GM21529 (cell line): ENCODE measurements around the gene JMJD1C.

ENCODE experiments used
- ATAC-seq: cut with Tn5 transposase; IDR thresholded peaks from one replicate; pipeline ENCODE4 v1.9.1; 2021; ENCODE audit not compliant: unreplicated experiment

The JMJD1C gene

DNA sequence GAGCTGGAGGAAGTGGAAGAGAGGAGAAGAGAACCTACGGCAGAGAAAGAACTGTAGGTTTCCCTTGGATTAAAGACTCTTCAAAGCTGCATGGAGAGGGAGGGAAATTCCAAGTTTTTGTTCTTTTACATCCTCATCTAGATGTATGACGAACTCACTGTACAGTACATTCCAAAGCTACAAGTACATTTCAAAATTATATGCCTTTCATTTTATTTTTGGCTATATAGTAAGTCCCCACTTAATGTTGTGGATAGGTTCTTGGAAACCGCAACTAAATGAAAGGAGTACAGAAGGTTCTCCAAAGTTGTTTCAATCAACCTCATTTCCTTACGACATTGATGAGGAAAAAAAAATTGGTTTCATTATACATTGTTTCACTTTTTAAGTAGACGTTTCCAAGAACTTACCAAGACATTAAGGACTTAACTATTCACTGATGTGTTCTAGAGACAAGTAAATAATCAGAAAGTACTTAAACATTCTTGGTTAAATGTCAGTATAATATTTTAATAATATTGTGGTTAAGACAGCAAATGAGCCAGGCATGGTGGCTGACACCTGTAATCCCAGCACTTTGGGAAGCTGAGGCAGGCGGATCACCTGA is 16.1 kb upstream of the JMJD1C start:
- no peak for ATAC-seq

GRCh38 chr10:63480237-63480636 is 14.5 kb upstream of the JMJD1C start:
- ATAC-seq, result no peak

- ATAC-seq, result no peak
Measured at GRCh38 chr10:63478564-63478963, 12.8 kb upstream of the JMJD1C start.

- ATAC-seq, result no peak
Measured at GRCh38 chr10:63477927-63478326, 12.2 kb upstream of the JMJD1C start.

DNA sequence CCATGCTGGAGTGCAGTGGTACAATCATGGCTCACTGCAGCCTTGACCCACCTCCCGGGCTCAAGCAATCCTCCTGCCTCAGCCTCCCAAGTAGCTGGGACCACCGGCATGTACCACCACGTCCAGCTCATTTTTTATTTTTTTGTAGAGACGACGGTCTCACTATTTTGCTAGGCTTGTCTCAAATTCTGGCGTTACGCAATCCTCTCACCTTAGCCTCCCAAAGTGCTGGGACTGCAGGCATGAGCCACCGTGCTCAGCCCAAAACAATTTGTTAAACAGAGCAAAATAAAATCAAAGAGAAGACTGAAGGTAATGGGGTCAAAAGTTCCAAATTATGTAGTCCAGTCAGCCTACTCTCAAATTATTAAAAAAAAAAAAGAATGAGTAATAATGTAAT is 8.7 kb upstream of the JMJD1C start:
- no peak for ATAC-seq

DNA sequence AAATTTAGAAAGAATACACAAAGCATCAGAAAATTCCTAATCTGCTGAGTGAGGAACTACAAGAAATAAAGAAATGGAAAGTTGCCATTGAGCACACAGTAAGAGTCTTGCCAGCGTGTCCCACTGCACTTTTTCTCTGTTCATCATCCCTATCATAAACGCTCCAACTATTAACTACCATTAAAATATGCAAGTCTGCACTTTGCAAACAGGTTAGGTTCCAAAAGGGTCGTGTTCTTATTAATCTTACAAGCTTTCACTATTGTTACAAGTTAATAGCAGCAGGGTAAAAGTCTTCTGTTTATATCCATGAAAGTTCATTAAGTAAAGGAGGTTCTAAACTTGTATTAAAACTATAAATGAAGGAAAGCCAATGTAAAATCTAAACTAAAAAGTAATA is 5.2 kb upstream of the JMJD1C start:
- ATAC-seq, result no peak

DNA sequence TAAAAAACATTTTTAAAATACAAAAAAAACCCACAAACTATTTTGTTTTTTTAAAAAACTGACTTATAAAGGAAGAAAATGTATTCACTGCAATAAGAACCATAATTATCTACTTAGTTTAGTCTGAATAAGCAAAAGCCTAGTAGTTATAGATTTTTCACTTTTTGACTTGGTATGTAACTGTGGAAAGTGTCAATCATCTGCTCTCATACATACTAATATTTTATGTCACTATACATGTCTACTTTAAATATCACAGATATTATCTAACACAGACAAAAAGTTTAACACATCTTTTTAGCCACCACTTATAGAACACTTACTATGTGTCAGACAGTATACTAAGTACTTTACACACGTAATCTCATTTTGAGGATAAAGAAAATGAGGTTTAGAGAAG is 3.2 kb upstream of the JMJD1C start:
- ATAC-seq, result no peak

DNA sequence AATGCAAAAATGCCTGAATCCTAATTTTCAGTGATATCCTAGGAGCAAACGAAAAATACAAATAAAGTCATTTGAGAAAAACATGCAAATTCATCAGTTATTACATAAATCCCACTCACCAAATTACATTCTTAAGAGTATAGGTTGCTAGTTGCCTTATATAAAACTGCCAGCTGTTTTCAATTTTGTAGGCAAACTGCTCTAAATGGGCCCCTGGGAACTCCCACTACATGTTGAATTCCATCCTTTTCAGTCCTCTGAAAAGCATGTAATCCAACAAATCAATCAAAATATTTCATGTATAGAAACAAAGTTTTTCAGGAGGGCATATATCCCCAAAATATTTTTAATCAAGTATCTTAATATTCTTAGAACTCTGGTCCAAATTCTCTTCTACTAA is 2.1 kb upstream of the JMJD1C start:
- ATAC-seq, result no peak

GRCh38 chr10:63466144-63466935 is 563 bp upstream of the JMJD1C start:
- ATAC-seq, result peak; percentile 28

GRCh38 chr10:63464402-63465292 is 1.1 kb downstream of the JMJD1C start:
- ATAC-seq, result peak; percentile 43

DNA sequence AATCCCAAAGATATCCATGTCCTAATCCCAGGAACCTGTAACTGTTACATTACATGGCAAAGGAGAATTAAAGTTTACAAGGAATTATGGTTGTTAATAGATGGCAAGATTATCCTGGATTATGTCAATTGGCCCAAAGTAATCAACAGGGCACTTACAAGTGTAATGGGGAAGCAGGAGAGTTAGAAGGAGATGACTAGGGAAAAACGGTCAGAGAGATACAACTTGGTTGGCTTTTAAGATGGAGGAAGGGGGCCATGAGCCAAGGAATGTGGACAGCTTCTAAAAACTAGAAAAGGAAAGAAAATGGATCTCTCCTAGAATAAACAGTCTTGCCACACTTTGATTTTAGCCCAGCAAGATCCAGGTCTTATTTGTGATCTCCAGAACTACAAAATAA is 3.3 kb downstream of the JMJD1C start:
- no peak for ATAC-seq

GRCh38 chr10:63458177-63458576 is 7.6 kb downstream of the JMJD1C start:
- ATAC-seq, result no peak

DNA sequence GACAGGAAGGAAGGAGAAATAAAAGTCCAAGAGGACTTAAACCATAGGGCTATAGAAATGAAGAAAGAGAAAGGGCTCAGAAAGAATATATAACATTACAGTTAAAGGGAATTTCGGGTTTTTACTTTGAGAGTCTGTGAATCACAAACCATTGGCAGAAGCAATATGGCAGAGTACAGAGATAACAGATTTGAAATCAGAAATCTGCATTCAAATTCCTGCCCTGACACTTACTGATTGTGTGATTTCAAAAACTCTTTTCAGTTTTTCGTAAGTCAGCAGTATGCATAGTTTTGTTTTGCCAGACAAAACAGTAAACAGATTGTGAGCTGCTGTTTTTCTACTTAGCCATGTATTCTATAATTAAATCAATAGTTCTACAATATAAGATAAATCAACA is 8.2 kb downstream of the JMJD1C start:
- ATAC-seq, result no peak

DNA sequence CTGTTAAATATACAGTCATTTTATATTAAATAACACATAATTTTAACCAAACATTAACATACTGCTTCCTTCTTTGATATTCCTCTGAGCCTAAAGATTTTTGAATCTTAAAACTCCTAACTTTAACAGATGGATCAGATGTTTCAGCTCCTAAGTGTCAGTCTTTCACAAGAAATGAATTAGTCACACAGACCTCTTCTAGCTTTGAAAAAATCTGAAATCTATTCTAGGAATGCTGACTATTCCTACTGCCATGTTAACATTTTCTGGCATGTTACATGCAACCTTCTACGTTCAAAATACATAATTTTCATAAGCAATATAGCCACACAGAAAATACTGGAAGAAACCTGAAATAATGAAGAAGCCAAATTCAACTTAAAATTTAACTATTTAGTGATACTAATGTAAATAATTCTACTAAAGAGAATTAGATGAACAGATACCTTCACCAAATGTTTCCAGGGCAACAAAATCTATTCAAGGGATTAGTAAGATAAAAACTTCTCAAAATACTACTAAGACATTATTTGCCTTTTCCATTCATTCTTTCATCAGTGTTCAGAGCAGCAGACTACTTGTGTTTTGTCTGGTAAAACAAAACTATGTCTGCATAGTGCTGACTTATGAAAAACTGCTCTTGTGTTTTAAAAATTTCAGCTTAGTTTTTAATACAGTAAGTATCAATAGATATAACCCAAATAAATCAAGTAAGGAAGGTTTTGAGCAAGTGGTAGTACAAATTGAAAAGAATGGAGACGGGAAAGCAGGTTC is 9.2 kb downstream of the JMJD1C start:
- no peak for ATAC-seq

- no peak for ATAC-seq
Measured at GRCh38 chr10:63455507-63455906, 10.3 kb downstream of the JMJD1C start.

DNA sequence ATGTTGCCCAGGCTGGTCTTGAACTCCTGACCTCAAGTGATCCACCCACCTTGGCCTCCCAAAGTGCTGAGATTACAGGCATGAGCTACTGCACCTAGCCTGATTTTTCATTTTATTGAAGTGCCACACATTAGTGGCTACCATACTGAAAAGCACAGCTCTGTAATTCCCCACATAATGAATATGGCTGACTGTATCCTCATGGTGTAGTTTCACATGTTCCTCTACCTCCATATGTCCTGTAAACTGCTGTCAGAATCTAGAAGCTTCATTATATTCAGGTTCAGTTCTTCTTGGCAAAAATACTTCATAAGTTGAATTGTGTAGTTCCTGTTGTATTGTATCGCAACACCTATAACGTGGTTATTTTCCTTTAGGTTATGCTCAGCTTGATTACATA is 11.1 kb downstream of the JMJD1C start:
- no peak for ATAC-seq

DNA sequence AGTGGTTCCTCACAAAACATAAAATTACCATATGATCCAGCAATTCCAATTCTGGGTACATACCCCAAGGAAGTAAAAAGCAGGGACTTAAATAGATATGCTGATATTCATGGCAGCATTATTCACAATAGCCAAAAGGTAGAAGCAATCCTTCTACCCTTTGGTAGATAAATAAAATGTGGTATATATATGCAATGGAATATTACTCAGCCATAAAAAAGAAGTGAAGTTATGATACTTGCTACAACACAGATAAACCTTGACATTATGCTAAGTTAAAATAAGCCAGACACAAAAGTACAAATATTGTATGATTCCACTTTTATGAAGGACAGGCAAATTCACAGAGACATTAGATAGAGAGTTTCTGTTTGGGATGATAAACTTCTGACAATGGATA is 13.3 kb downstream of the JMJD1C start:
- ATAC-seq, result no peak

GRCh38 chr10:63446716-63447440 is 18.9 kb downstream of the JMJD1C start:
- ATAC-seq, result no peak

- ATAC-seq, result no peak
Measured at GRCh38 chr10:63441404-63441803, 24.4 kb downstream of the JMJD1C start.

DNA sequence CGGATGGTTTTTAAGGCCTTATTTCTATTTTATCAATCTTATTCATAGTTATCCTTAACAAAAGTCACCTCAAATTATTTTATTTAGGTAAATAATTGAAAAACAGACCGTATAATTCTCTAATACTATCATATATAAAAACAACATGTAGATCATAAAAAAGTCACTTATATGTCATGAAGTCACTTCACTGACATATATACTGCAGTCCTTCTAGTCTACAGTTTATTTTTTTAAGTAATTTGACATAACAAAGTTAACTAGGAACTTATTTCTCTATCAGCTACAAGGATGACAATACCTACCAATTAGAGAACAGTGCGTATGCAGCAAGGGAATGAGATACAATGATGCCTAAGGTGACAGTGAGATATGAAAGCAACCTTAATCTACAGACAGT is 26.2 kb downstream of the JMJD1C start:
- ATAC-seq, result no peak
